Activated CD4-positive, alpha-beta memory T cell treated with anti-CD3 and anti-CD28 coated beads, Interleukin-2, amount 10 ng/mL, durations not matched to agents 7 days and 5 days (primary cell): ENCODE data around the gene MCF2L. TPM values are rescaled to one million over a fixed set of nuclear protein-coding genes. Genes with fewer than 3 reads are reported as not detected.

Source experiments
- CTCF ChIA-PET: fragments of 350-600 bp; sonication (Branson Sonifier 250); formaldehyde crosslinking; loops from one replicate; lab custom pipeline; 2021; ENCODE audit warnings: antibody characterized with exemption, inconsistent platforms; lab: Charles Lee
- POLR2A ChIA-PET: fragments of 350-600 bp; sonication (Branson Sonifier 250); formaldehyde crosslinking; loops from one replicate; lab custom pipeline; 2021; ENCODE audit warnings: antibody characterized with exemption; lab: Charles Lee
- DNase-seq: peaks from one replicate; pipeline ENCODE4 v3.0.0-alpha.2; 2020
- H3K27ac Mint-ChIP-seq: one replicate; pipeline ENCODE4 v1.8.0; 2021; ENCODE audit warnings: mild to moderate bottlenecking, mixed read lengths
- H3K27me3 Mint-ChIP-seq: one replicate; pipeline ENCODE4 v1.8.0; 2021; ENCODE audit warnings: mixed read lengths
- H3K36me3 Mint-ChIP-seq: one replicate; pipeline ENCODE4 v1.8.0; 2021; ENCODE audit warnings: low read depth, mixed read lengths
- H3K4me1 Mint-ChIP-seq: one replicate; pipeline ENCODE4 v1.8.0; 2021; ENCODE audit warnings: mixed read lengths
- H3K4me3 Mint-ChIP-seq: one replicate; pipeline ENCODE4 v1.8.0; 2021; ENCODE audit warnings: mild to moderate bottlenecking, mixed read lengths
- H3K9me3 Mint-ChIP-seq: one replicate; pipeline ENCODE4 v1.8.0; 2021; ENCODE audit warnings: mixed read lengths
- total RNA-seq, 2 experiments: library from RNA; stranded (reverse); gene quantifications; one replicate each; pipeline ENCODE4 v1.2.3, GENCODE V29; 2021

MCF2L gene
- total RNA-seq, 2 experiments from 2014 or later: 0.33 to 0.86 TPM

DNA sequence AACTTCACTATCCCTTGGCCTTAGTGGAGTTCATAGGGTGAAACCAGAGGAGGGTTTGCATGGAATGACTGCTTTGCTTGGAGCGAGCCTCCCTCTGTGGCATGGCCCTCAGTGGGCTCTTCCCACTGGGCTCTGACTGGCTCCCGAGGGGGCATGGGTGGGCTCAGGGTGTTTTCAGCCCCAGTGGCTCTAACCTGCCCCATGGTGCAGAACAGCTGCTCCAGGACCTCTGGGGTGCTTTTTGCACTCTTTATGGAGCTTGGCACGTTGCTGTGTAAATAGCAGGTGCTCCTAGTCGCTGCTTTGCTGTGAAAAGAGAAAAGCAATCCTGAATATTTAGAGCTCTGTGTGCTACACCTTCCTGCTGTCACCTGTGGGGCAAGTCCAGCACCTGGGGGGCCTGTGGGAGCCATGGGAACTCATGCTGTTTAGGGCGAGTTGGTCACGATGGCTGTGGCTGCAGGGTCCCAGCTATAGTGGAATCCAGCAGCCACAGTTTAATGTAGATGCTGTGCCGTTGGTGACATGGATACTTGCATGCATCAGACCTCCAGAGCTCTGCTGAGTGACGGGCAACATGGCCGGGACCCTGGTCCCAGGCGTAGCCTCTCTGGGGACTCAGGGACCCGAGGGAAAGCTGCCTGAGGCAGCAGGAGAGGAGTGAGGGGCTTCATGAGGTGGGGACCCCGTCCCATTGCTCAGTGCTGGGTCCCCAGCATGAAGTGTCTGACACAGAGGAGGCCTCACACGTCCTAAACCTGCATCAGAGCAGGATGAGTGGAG, 14.3 kb upstream of the MCF2L start:
- ChIA-PET POLR2A (no interaction called here), CTCF (no interaction called here)
- H3K4me3 Mint-ChIP-seq: no peak overlapping the region
- H3K4me1 Mint-ChIP-seq: no peaks in the 10 kb centered on the region
- no peaks in the 10 kb centered on the region for H3K9me3 Mint-ChIP-seq
- no peaks in the 10 kb centered on the region for H3K36me3 Mint-ChIP-seq
- peaks cover 13% of the 10 kb centered on the region for H3K27me3 Mint-ChIP-seq
- no peak for DNase-seq
- no peak overlapping the region for H3K27ac Mint-ChIP-seq

DNA sequence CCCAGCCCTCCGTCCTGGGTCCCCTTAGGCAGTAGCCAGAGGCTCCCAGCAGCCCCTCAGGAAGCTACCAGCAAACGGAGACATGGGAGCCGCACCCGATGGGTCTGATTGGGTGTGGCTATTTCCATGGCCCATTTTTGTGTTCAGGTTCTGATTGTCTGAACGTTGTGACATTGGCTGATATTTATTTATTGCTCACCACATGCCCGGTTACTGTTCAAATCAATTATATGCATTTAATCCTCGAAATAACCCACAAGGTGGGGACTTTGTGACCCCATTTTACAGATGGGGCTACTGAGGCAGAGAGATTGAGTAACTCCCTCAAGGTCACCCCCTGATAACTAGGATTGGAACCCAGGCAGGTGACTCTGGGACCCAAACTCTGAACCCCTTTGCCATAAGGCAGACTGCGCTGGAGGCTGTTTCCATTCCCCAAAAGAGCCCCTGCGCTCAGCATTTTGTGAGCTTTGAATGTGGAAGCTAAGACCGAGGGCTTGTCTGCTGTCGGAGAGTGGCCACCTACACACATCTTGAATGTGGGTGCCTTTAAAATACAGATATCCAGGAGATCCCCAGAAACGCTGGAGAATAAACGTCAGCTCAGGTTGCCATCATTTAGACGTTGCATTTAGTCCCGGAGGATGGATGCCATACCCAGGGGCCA, 13.6 kb upstream of the MCF2L start:
- no peaks in the 10 kb centered on the region for H3K9me3 Mint-ChIP-seq
- no peaks in the 10 kb centered on the region for H3K4me1 Mint-ChIP-seq
- no peak for DNase-seq
- no peaks in the 10 kb centered on the region for H3K36me3 Mint-ChIP-seq
- H3K27me3 Mint-ChIP-seq: peaks cover 10% of the 10 kb centered on the region
- ChIA-PET POLR2A (interaction anchor here (0.6 kb wide), 1 partner anchor 437 kb away, joined by 3 read pairs; no protein-coding TSS in a partner anchor), CTCF (no interaction called here)
- H3K4me3 Mint-ChIP-seq: no peak overlapping the region
- no peak overlapping the region for H3K27ac Mint-ChIP-seq

DNA sequence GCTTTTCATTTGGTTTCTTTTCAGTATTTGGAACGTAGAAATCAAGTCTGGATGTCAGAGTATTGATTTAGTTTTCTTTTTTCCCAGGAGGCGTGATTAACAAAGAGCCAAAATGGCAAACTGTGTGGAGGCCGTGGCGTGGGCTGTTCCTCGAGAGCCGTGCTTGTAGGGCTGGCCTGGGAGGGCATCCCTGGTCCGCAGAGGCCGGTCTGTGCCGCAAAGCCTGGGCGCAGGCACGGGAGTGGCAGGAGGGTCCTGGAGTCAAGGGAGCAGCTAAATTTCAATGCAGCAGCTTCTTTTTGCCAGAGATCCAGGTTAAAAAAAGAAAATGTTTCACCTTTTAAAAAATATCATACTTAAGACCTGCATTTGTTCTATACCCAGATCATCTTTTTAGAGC, 13.1 kb upstream of the MCF2L start:
- H3K4me3 Mint-ChIP-seq: no peak overlapping the region
- no peak for DNase-seq
- CTCF ChIA-PET: no interaction called here
- POLR2A ChIA-PET: no interaction called here
- no peaks in the 10 kb centered on the region for H3K4me1 Mint-ChIP-seq
- peaks cover 7% of the 10 kb centered on the region for H3K27me3 Mint-ChIP-seq
- H3K27ac Mint-ChIP-seq: no peak overlapping the region
- no peaks in the 10 kb centered on the region for H3K36me3 Mint-ChIP-seq
- H3K9me3 Mint-ChIP-seq: no peaks in the 10 kb centered on the region

DNA sequence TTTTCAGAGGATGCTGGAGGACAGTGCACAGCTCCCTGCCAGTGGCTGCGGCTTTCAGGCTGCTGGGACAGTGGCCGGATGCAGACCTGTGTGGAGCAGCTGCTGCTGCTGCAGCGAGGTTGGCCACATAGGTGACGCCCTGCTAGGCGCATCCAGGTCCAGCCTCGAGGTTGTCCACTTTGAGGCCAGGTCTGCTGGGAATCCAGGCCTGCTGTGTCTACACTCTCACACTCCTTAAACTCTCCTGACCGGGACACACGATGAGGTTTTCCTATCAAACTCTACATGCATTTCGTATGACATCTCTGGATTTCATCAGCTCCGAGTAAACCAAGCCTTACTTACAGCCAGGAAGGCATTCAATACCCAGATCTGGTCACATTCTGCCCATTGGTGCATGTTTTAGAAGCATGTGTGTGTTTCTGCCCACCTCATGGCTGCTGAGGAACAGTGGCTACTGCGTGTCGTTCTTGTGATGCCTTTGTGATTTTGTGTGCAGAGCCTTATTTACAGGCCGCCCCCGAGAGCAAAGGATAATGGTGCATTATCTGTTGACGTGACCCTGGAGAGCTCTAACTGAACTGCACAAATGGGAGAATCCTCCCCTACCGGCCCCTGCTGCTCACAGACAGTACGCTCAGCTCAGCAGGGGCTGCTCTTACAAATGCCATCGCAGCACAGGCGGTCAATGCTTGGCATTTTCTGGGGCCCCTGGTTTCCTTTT, 12.3 kb upstream of the MCF2L start:
- no peak for DNase-seq
- H3K36me3 Mint-ChIP-seq: no peaks in the 10 kb centered on the region
- H3K27ac Mint-ChIP-seq: no peak overlapping the region
- H3K4me1 Mint-ChIP-seq: no peaks in the 10 kb centered on the region
- POLR2A ChIA-PET: no interaction called here
- no peak overlapping the region for H3K4me3 Mint-ChIP-seq
- no peaks in the 10 kb centered on the region for H3K9me3 Mint-ChIP-seq
- CTCF ChIA-PET: no interaction called here
- peaks cover 4% of the 10 kb centered on the region for H3K27me3 Mint-ChIP-seq

DNA sequence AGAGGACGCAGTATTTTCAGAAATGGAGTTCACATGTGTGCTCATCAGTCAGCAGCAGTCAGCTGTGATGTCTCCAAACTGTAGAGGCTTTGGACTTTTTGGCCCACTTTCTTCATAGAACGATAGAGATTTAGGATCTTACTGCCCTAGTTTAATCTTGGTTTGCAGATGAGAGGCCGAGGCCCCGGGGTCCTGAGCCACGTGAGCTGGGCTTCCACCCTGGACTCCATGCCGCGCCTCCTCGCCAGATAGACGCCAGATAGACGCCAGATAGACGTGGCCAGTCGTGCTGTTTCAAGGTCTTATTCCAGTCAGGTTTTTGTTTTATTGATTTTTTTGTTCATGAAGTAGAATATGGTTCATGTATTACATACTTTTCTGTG, 11.7 kb upstream of the MCF2L start:
- Mint-ChIP-seq H3K27me3 (peaks cover 3% of the 10 kb centered on the region), H3K9me3 (no peaks in the 10 kb centered on the region), H3K4me3 (no peak overlapping the region), H3K36me3 (no peaks in the 10 kb centered on the region), H3K27ac (no peak overlapping the region), H3K4me1 (no peaks in the 10 kb centered on the region)
- ChIA-PET POLR2A (no interaction called here), CTCF (interaction anchor here (0.9 kb wide), 1 partner anchor 14 kb away, joined by 3 read pairs; no protein-coding TSS in a partner anchor)
- DNase-seq: no peak

DNA sequence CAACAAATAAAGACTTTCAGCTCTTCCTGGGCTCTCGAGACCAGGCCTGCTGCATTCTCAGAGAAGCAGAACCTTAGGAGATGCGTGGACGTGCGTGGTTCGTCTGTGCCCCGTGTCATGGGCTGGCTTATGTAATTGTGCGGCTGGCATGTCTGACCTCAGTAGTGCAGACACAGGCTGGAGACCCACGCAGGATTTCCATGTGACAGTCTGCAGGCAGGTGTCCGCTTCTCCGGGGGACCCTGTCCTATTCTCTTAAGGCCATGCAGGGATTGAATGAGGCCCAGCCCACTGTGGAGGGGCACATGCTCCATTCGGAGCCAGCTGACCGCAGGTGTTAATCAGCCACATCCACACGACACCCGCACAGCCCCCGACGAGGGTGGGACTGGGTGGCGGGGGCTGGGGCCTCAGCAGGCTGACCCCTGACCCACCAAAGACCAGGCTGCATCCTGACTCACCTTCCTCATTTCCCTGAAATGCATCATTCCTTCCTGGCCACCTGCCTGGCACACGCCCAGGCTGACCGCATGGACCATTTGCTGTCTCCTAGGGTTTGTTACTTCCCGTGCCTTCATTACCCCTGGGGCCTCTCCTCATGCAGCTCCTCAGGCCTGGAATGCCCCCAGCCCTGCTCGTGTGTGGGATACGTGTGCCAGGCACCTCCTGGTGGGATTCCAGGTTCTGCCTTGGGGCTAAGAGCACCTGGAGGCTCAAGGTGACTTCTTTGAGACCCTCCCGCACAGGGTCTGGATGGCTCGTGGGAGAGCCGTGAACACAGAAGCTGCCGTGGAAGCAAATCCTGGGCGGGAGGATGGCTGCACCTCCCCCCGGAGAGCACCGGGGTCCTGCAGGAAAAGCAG, 10.7 kb upstream of the MCF2L start:
- CTCF ChIA-PET: interaction anchor here (0.9 kb wide), 1 partner anchor 15 kb away, joined by 3 read pairs; no protein-coding TSS in a partner anchor
- no peak overlapping the region for H3K27ac Mint-ChIP-seq
- no peak overlapping the region for H3K4me3 Mint-ChIP-seq
- no peaks in the 10 kb centered on the region for H3K4me1 Mint-ChIP-seq
- DNase-seq: no peak
- H3K9me3 Mint-ChIP-seq: no peaks in the 10 kb centered on the region
- H3K36me3 Mint-ChIP-seq: no peaks in the 10 kb centered on the region
- no peaks in the 10 kb centered on the region for H3K27me3 Mint-ChIP-seq
- POLR2A ChIA-PET: no interaction called here

DNA sequence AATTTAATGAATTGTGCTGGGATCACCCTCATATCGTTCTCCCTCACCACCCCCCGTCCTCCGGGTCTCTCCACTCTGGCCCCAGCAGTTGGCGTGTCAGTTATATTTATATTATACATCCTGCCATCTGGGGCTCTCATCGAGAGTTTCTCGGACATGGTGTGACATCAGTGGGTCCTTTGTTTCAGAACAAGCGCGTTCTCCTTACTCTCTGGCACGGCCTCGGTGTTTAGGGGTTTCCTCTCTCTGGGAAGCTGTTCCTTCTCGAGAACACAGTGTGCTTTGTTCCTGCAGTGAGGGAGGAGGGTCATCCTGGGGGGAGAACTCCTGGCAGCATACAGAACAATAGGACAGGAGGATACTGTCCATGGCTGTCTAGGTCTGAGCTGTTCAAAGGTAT, 9.8 kb upstream of the MCF2L start:
- no peak overlapping the region for H3K4me3 Mint-ChIP-seq

DNA sequence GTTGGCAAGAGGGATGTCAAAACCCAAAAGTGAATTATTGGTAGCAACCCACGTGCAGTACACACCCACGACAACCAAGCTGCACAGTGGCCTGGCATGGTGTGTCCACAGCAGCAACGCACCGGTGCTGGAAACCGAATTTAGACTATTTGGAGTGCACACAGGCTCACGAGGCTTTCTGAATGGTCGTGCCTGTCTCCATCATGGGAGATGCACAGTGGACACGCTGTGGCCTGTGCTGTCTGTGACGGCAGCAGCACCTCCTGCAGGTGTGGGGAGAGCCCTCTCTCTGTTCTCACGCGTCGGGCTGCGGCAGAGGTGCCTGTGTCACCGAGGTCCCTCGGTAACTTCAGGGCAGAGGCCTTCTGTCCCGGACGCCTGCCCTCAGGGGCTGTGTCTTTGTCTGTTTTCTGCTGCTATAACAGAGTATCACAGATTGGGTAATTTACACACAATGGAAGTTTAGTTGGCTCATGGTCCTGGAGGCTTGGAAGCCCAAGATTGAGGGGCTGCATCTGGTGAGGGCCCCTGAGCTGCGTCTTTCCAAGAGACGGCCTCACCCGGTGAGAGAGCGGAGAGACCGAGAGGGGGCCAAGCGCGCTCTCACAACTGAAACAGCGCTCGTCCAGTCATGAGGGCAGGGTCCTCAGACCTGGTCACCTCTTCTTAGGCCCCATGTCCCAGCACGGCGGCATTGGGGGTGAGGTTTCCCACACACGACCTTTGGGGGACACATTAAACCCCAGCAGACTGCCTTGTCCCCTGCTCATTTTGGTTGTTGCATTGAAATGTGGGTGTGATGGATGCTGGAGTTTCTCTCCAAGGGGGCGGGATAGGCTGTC, 9.1 kb upstream of the MCF2L start:
- no peaks in the 10 kb centered on the region for H3K27me3 Mint-ChIP-seq
- no peaks in the 10 kb centered on the region for H3K4me1 Mint-ChIP-seq
- CTCF ChIA-PET: no interaction called here
- no peak overlapping the region for H3K27ac Mint-ChIP-seq
- no peak for DNase-seq
- no peaks in the 10 kb centered on the region for H3K36me3 Mint-ChIP-seq
- POLR2A ChIA-PET: no interaction called here
- H3K9me3 Mint-ChIP-seq: no peaks in the 10 kb centered on the region
- no peak overlapping the region for H3K4me3 Mint-ChIP-seq

More for the DNA sequence above, 9.8 kb upstream of the MCF2L start:
- ChIA-PET CTCF (no interaction called here), POLR2A (no interaction called here)
- DNase-seq: no peak
- Mint-ChIP-seq H3K27me3 (no peaks in the 10 kb centered on the region), H3K27ac (no peak overlapping the region), H3K9me3 (no peaks in the 10 kb centered on the region), H3K36me3 (no peaks in the 10 kb centered on the region), H3K4me1 (no peaks in the 10 kb centered on the region)

DNA sequence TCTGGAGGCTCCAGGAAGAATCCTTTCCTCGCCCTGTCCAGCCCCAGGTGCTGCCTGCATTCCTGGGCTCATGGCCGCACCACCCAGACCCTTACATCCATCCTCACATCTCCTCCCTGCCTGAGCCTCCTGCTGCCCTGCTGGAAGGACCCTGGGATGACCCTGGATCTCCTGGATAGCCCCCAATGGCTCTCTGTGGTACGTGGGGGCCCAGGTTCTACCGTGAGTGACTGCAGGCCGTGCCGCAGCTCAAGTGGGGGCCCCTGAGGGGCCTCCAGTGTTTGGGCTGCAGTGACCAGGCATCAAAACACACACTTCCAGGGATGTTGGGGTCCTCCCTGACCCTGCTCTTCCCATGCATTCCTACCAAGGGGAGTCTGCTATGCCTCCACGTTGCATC, 8.3 kb upstream of the MCF2L start:
- Mint-ChIP-seq H3K4me3 (no peak overlapping the region), H3K36me3 (no peaks in the 10 kb centered on the region), H3K27me3 (no peaks in the 10 kb centered on the region), H3K27ac (no peak overlapping the region), H3K9me3 (no peaks in the 10 kb centered on the region), H3K4me1 (no peaks in the 10 kb centered on the region)
- ChIA-PET POLR2A (no interaction called here), CTCF (no interaction called here)
- DNase-seq: no peak

DNA sequence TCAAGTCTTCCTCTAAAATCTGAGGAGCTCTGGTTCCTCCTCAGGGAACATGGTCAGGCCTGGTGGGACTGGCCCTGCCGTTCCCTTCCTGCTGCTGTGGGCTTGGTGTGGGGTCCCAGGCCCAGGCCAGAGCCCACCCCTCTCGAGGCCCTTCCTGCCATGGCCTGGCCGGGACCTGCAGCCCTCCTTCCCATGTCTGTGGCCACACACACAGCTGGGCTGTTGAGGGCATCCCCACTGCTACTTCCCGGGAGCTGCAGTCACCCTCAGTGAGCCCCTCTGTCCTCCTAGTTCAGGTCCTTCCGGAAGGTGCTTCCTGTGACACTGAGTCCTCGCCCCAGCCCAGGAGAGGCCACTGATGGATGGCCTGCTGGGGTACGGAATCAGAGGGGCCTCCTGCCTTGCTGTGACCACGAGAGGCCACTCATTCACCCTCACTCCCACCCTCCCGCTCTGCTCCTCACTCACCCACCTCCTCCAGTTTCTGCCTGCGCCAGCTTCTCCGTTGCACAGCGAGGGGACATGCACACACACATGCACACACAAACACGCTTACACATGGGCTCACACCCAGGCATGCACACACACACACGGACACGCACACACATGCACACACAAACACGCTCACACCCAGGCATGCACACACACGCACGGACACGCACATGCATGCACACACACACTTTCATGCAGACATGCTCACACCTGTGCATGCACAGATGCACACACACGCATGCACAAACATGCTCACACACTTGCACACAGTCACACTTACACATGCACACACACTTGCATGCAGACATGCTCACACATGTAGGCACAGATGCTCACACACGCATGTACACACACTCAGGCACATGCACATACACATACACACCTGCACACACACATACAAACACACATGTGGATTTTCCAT, 7.3 kb upstream of the MCF2L start:
- no peak for DNase-seq
- ChIA-PET POLR2A (no interaction called here), CTCF (no interaction called here)
- no peak overlapping the region for H3K27ac Mint-ChIP-seq
- no peaks in the 10 kb centered on the region for H3K9me3 Mint-ChIP-seq
- no peaks in the 10 kb centered on the region for H3K27me3 Mint-ChIP-seq
- no peaks in the 10 kb centered on the region for H3K4me1 Mint-ChIP-seq
- no peak overlapping the region for H3K4me3 Mint-ChIP-seq
- no peaks in the 10 kb centered on the region for H3K36me3 Mint-ChIP-seq

DNA sequence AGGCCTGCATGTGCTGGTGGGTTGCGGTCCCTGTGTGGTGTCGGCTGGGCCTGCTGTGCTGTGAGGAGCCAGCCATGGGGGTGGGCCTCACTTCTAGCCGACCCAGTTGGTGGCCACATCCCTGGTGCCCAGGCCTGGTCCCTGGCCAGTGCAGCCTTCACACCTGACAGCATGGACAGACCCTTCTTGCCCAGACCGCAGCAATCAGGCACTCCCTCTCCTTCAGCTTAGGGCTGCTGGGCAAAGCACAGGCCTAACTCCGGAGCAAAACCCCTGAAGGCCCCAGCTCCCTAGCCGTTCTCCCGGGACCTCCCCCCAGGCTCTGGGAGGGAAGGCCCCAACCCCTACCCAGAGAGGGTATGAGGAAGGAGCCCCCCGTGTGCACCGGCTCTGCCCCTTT, 6.6 kb upstream of the MCF2L start:
- H3K4me3 Mint-ChIP-seq: no peak overlapping the region
- no peak overlapping the region for H3K27ac Mint-ChIP-seq
- no peaks in the 10 kb centered on the region for H3K9me3 Mint-ChIP-seq
- no peaks in the 10 kb centered on the region for H3K36me3 Mint-ChIP-seq
- no peaks in the 10 kb centered on the region for H3K27me3 Mint-ChIP-seq
- DNase-seq: no peak
- ChIA-PET CTCF (no interaction called here), POLR2A (no interaction called here)
- H3K4me1 Mint-ChIP-seq: no peaks in the 10 kb centered on the region
